Stimulated activated CD4-positive, alpha-beta T cell treated with anti-CD3 and anti-CD28 coated beads, TNF-alpha, amount 100 ng/mL, for 1 hour (primary cell): ENCODE data around the gene MC3R.

ENCODE experiments used
- DNase-seq, 3 donors: peaks; one replicate each; pipeline ENCODE4 v3.0.0-alpha.2; 2020; ENCODE audit warnings: low read depth in 3 of 3, low spot score in 1 of 3

The MC3R gene

DNA sequence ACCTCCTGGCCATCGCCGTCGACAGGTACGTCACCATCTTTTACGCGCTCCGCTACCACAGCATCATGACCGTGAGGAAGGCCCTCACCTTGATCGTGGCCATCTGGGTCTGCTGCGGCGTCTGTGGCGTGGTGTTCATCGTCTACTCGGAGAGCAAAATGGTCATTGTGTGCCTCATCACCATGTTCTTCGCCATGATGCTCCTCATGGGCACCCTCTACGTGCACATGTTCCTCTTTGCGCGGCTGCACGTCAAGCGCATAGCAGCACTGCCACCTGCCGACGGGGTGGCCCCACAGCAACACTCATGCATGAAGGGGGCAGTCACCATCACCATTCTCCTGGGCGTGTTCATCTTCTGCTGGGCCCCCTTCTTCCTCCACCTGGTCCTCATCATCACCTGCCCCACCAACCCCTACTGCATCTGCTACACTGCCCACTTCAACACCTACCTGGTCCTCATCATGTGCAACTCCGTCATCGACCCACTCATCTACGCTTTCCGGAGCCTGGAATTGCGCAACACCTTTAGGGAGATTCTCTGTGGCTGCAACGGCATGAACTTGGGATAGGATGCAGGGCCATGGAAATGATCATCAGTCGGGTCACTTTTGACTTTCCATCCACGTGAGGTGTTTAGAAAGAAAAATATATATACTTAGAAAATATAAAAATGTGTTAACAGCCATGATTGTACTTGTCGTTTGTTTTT lies 868 bp downstream of the MC3R start:
- DNase-seq = no peak

DNA sequence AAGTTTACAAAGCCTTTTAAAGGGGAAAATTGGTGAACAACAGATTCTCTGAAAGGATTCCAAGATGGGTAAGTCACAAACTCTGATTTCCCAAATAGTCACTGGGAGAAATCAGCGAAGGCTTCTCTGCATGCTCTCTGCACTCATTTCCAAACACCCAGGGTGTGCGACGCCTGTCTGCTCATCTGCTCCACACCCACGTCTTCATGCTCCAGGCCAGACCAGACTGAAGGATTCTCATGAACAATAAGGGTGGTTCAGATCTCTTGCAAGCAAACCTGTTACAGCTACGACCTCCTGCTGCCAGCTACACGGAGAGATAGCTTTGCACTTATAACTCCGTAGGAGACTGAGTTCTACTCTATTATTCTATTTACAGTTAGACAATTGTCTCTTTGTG lies 1.4 kb downstream of the MC3R start:
- DNase-seq = no peak

DNA sequence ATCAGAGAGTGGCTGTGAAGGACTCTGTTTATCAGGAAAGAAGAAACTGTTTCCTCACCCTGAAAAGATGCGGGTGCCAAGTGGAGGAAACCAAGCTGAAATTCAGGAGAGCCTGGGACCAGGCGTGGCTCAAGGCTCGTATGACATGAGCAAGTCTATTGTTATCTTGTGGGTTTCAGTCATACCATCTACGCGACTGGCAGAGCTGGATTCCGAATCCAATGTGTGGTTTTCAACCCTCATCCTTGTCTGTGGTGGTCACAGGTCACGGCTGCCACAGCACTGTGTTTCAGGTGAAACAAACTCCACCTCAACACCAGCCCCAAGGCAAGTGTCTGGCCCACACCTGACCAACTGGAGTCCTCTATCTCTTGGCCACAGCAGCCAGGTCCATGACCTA lies 9.1 kb downstream of the MC3R start:
- DNase-seq = no peak

DNA sequence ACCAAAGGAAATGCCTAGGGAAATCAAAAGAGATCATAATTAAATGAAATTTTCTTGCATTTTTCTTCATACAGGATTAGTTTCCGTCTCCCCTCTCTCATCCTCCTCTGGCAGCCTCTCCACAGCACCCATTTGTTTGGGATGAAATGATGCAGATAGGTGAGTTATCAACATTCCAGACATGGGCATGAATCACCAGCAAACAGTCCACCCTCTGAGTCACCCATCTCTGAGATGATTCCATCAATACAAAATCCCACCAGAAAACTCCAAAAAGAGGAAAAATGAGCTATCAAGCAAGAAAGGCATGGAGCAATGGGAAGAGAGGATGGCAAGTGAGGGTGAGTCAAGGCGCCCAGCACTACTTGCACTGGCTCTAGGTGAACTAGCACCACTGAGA lies 11.4 kb downstream of the MC3R start:
- DNase-seq = no peak

DNA sequence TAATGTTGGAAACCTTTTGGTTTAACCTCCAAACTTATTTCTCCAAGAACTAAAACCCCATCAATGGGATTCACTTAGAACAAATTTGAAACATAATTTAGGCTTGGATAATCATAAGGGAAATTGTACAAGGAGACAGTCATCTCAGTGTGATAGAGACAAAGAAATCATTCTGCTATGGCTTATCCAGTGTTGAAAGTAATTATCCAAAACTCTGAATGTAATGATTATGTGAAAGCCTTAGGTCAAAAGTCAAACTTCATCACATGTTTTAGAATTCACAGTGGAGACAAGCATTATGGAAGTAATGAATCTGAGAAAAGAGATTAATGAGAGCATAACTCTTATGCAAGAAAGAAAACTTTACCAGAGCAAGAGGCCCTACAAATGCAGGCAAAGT lies 20.0 kb downstream of the MC3R start:
- no peak for DNase-seq

DNA sequence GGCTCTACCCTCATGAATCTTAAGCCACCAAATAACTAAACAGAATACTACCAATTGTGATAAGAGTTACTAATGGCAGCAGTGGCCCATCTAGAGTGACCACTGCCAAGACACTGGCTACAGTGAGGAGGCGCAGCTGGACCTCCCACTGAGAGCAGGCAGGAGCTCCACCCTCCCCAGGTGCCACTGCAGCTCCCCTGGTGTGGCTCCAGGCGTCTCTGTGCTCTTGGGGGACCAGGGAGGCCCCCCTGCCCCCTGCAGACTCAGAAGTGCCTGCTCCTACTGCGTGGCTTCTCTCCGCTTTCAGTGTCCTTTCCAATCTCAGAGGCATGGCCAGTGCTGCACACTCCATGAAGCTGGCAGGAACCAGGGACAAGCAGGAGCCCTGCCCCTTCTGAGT lies 23.4 kb downstream of the MC3R start:
- no peak for DNase-seq

DNA sequence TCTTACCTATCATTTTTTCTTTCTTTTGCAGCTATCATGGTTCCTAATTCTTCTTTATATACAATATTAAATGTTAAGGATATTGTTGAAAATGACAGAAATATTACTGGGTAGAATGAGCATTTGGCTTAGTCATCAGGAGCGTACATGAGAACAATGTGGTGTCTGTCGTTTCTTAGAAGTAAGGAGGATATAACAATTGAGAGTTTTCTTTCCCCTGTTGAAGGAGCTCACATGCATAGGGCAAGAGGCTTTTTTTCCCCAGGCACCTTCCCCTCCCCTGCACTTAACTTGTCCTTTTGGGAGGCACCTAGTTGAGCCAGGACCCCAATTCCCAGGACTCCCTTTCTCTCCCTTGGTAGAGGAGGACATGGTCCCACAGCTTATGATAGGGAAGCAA lies 25.0 kb downstream of the MC3R start:
- no peak for DNase-seq

DNA sequence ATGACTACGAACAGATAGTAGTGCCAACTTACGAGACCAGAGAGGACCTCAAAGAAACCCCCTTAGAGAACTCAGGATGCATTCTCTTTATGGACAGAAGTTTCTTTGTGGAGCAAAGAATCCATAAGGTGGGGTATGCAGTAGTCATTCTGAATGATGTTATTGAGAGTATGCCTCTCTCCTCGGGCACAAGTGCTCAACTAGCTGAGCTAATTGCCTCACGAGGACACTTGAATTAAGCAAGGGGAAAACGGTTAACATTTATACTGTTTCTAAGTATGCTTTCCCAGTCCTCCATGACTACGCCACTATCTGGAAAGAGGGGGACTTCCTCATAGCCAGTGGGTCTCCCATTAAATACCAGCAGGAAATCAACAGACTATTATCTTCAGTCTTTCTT lies 25.6 kb downstream of the MC3R start:
- no peak for DNase-seq

DNA sequence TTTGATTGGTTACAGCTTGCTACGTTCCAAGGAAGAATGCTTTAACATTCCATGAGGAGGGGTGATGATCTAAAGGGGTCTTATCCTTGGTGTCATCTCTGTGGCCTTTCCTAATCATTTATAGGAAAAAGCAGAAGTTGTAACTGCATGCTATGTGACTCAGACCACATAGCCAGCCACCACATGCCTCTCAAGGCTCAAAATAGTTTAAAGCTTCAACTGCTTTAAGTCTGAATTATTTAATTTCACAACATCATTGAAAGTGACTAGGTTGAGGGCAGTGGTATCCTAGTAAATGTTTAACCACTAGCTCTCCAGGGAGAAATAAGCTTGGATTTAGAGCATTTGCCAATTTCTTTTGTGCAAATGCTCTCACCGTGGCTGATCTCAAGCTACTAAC lies 29.7 kb downstream of the MC3R start:
- no peak for DNase-seq

DNA sequence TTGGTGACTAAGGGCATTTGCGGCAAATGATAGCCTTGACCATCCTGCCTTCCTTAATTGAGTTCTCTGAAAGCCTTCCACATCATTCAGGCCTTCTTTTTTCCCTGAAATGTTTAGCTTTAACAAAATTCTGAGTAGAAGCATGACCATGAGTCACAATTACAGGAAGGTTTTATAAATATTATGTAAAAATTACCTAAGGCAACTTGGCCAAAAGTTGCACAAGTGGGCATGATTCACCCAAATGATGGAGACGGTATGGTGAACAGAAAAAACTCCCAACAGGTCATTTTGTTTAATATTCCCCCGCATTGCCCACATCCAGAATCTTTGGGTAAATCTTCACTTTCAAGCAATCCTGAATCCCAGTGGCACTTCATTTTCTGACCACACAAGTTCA lies 37.0 kb downstream of the MC3R start:
- DNase-seq = no peak

DNA sequence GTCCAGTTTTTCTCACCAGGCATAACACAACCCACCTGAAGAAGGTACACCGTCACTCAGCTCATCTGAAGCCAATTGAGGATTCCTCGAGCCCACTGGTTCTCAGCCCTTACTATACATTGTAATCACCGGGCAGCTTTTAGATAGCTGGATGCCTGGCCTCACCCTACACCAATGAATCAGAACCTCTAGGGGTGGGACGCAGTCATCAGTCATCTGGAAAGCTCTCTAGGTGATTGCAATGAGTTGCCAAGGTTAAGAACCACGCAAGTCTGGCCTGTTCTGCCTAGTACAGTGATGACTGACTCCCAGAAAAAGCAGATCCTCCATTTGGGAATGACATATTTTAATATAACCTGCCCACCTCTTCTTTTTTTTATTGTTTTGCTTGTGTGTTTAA lies 41.1 kb downstream of the MC3R start:
- no peak for DNase-seq

DNA sequence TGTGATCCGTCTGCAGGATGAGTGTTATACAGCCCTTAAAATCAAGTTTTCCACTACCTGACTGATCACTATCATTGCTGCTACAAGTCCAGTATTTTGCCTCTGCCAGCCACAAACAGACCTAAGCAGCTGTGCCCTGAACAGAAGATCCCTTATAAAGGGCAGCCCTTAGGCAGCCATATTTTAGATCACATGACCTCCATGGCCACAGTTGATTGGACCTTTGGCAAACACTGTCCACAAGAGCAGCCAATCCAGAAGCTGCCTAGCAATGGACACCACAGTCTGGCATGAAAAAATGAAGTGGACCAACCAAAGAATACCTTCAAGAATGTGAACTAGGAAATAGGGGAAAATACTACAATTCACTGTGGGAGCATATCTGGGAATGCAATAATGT lies 50.8 kb downstream of the MC3R start:
- DNase-seq = no peak
